MM.1S (cell line): ENCODE results near the gene SCARF1.

ENCODE experiments used
- CTCF ChIP-seq: fragments of 300-600 bp; sonication (generic); IDR thresholded peaks from 2 replicates; pipeline ENCODE4 v1.5.1; 2016; ENCODE audit warnings: antibody characterized with exemption, low read length, mixed read lengths
- EZH2 ChIP-seq: fragments of 300-600 bp; sonication (generic); optimal IDR thresholded peaks from 2 replicates; pipeline ENCODE3; 2017; ENCODE audit warnings: low read depth, mild to moderate bottlenecking, antibody characterized with exemption, low read length, mixed read lengths

GRCh38 chr17:1684378-1685189 lies 39.1 kb upstream of the SCARF1 start, which contains the start of gene PRPF8:
- TF ChIP-seq EZH2 = no peak
- no peak for TF ChIP-seq CTCF
